A673 (cell line): ENCODE measurements around the gene HGD.

Experiments used
- EZH2 ChIP-seq: fragments of 200-600 bp; sonication (generic); IDR thresholded peaks from 2 replicates; pipeline ENCODE4 v1.6.1; 2017; ENCODE audit warnings: borderline replicate concordance, low read depth, mild to moderate bottlenecking, mixed read lengths, antibody characterized with exemption, low read length; ENCODE audit not compliant: poor library complexity, severe bottlenecking
- TF ChIP-seq, protein P1 (sequence below): fragments of 300-800, 200-600 bp; sonication (generic); conservative IDR thresholded peaks from 2 replicates; pipeline ENCODE4 v1.5.1; 2017; ENCODE audit warnings: low read depth, mild to moderate bottlenecking, antibody characterized with exemption, low read length, moderate library complexity, mixed read lengths

DNA sequence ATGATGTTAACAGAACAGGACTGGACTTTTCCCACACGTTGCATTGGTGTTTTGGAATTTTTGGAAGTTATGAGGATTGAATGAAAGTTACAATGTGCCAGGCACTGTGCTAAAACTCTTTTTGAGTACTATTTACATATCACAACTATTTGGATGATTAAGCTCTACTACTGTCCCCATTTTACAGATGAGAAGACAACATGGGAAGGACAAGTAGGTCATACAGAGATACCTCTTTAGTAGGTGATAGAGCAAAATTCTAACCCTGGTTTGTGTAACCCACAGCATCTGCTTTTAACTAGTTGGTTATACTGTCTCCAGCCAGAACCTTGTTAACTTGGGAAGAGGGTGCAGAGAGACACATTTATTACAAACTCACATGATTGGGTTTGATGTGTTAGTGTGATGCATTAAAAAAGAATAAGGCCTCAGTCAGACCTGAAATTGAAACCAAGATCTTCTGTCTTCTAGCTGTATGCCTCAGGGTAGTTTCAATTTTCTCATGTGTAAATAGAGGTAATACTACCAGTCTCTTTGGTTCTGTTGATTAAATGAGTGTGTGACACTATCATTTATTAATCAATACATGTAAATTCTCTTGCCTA, 84.5 kb downstream of the HGD start:
- TF ChIP-seq, protein P1, sequence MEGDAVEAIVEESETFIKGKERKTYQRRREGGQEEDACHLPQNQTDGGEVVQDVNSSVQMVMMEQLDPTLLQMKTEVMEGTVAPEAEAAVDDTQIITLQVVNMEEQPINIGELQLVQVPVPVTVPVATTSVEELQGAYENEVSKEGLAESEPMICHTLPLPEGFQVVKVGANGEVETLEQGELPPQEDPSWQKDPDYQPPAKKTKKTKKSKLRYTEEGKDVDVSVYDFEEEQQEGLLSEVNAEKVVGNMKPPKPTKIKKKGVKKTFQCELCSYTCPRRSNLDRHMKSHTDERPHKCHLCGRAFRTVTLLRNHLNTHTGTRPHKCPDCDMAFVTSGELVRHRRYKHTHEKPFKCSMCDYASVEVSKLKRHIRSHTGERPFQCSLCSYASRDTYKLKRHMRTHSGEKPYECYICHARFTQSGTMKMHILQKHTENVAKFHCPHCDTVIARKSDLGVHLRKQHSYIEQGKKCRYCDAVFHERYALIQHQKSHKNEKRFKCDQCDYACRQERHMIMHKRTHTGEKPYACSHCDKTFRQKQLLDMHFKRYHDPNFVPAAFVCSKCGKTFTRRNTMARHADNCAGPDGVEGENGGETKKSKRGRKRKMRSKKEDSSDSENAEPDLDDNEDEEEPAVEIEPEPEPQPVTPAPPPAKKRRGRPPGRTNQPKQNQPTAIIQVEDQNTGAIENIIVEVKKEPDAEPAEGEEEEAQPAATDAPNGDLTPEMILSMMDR = no peak
- TF ChIP-seq EZH2 = no peak
